NB4 (cell line): Measurements from ENCODE around the gene MROH2A.
"Not testable (repeated sequence)": the region's sequence is repeated elsewhere in the genome, so short reads cannot be mapped to it uniquely, and the experiment has no call there.

Experiments used
- DNase-seq: peaks from one replicate; pipeline ENCODE4 v3.0.0; 2010; ENCODE audit warnings: low read depth
- H3K4me3 ChIP-seq: one replicate; pipeline ENCODE4 v1.5.1; 2011; ENCODE audit warnings: mild to moderate bottlenecking, low read depth, low read length, moderate library complexity
- CTCF ChIP-seq: IDR thresholded peaks from one replicate; pipeline ENCODE4 v1.5.1; 2012; ENCODE audit warnings: low read depth, low read length
- MAX ChIP-seq: IDR thresholded peaks from 2 replicates; pipeline ENCODE4 v1.6.1; 2011; ENCODE audit warnings: low read depth, low read length
- MYC ChIP-seq: IDR thresholded peaks from 2 replicates; pipeline ENCODE4 v1.6.1; 2011; ENCODE audit warnings: low read depth, low read length
- POLR2A ChIP-seq: IDR thresholded peaks from 2 replicates; pipeline ENCODE4 v1.6.1; 2011; ENCODE audit warnings: mild to moderate bottlenecking; ENCODE audit not compliant: insufficient read length; ENCODE audit errors: extremely low read depth

MROH2A gene

GRCh38 chr2:233778030-233778429 lies at the start of gene MROH2A:
TSS of gene MROH2A (plus strand) at chr2:233778330. CDS start at chr2:233779359, 1,029 bp downstream.
- TF ChIP-seq MYC (no peak), MAX (no peak), POLR2A (no peak), CTCF (no peak)
- H3K4me3 ChIP-seq, result no peak within 1 kb of the TSS
- no peak for DNase-seq

GRCh38 chr2:233728723-233729301 lies 49.3 kb upstream of the MROH2A start, which contains the start of gene UGT1A3:
TSS of gene UGT1A3 (plus strand) at chr2:233729042. CDS start at chr2:233729127, 85 bp downstream.
- TF ChIP-seq CTCF (no peak), MAX (no peak), MYC (no peak), POLR2A (no peak)
- no peak within 1 kb of the TSS for H3K4me3 ChIP-seq
- DNase-seq, result no peak

GRCh38 chr2:233736868-233737653 lies 41.1 kb upstream of the MROH2A start:
- not testable (repeated sequence) for H3K4me3 ChIP-seq, DNase-seq

- no peak for DNase-seq
- no peak for TF ChIP-seq POLR2A
- TF ChIP-seq CTCF, result no peak
- no peak for TF ChIP-seq MAX
- TF ChIP-seq MYC, result no peak
- no peak overlapping the region for H3K4me3 ChIP-seq
Observed at GRCh38 chr2:233740870-233741269, 37.3 kb upstream of the MROH2A start.

GRCh38 chr2:233743464-233744259 lies 34.5 kb upstream of the MROH2A start:
- no peak for DNase-seq
- no peak overlapping the region for H3K4me3 ChIP-seq
- TF ChIP-seq MAX (no peak), POLR2A (no peak), MYC (no peak), CTCF (no peak)
